CD4-positive, CD25-positive, alpha-beta regulatory T cell (primary cell): ENCODE results near the gene KMT2E. TPM values are rescaled to one million over a fixed set of nuclear protein-coding genes. Genes with fewer than 3 reads are reported as not detected.

ENCODE experiments used
- ATAC-seq, 2 donors: fragments of 150-1000 bp; cut with Tn5 transposase; one replicate each; pipeline ENCODE4 v1.10.0; 2021; ENCODE audit warnings: low read depth in 2 of 2, moderate number of reproducible peaks in 2 of 2, moderate library complexity in 1 of 2
- DNase-seq, 3 donors: peaks; one replicate each; pipeline versions ENCODE4 v3.0.0 to v3.0.0-alpha.2; 2012 to 2022; ENCODE audit warnings: mixed read lengths in 1 of 3
- H3K27ac ChIP-seq: one replicate; pipeline ENCODE4 v1.7.0; 2013; ENCODE audit warnings: mild to moderate bottlenecking, low read length; ENCODE audit not compliant: insufficient read depth, poor library complexity, severe bottlenecking
- H3K27me3 ChIP-seq: one replicate; pipeline ENCODE4 v1.7.0; 2013; ENCODE audit warnings: low read length; ENCODE audit not compliant: control insufficient read depth, insufficient read depth
- H3K36me3 ChIP-seq: one replicate; pipeline ENCODE4 v1.7.0; 2013; ENCODE audit warnings: mild to moderate bottlenecking, low read length, moderate library complexity; ENCODE audit not compliant: control insufficient read depth, insufficient read depth
- H3K4me1 ChIP-seq: 2 replicates; pipeline ENCODE4 v1.7.0; 2013; ENCODE audit warnings: mild to moderate bottlenecking, low read length; ENCODE audit not compliant: insufficient read depth, control insufficient read depth, poor library complexity, severe bottlenecking
- H3K4me3 ChIP-seq: one replicate; pipeline ENCODE4 v1.7.0; 2013; ENCODE audit warnings: low read depth, mild to moderate bottlenecking, low read length, moderate library complexity
- H3K9me3 ChIP-seq, 2 experiments: 1 replicate in 1 of 2; 2 replicates in 1 of 2; pipeline ENCODE4 v1.7.0; 2013; ENCODE audit warnings: low read length in 2 of 2, mild to moderate bottlenecking in 1 of 2, moderate library complexity in 1 of 2; ENCODE audit not compliant: control insufficient read depth in 2 of 2
- H3K27ac Mint-ChIP-seq, 3 donors: one replicate each; pipeline ENCODE4 v1.8.0; 2020 to 2022; ENCODE audit warnings: mild to moderate bottlenecking in 3 of 3, mixed read lengths in 3 of 3, moderate library complexity in 2 of 3
- H3K27me3 Mint-ChIP-seq: one replicate; pipeline ENCODE4 v1.8.0; 2022; ENCODE audit warnings: mild to moderate bottlenecking, mixed read lengths
- H3K36me3 Mint-ChIP-seq: one replicate; pipeline ENCODE4 v1.8.0; 2020; ENCODE audit warnings: mixed read lengths
- H3K4me1 Mint-ChIP-seq, 4 donors: one replicate each; pipeline ENCODE4 v1.8.0; 2020 to 2022; ENCODE audit warnings: mixed read lengths in 4 of 4, mild to moderate bottlenecking in 1 of 4
- H3K4me3 Mint-ChIP-seq, 4 donors: one replicate each; pipeline ENCODE4 v1.8.0; 2020 to 2022; ENCODE audit warnings: mild to moderate bottlenecking in 4 of 4, mixed read lengths in 4 of 4, moderate library complexity in 3 of 4
- H3K9me3 Mint-ChIP-seq, 7 donors: one replicate each; pipeline ENCODE4 v1.8.0; 2020 to 2022; ENCODE audit warnings: mixed read lengths in 7 of 7, mild to moderate bottlenecking in 3 of 7, moderate library complexity in 2 of 7
- polyA plus RNA-seq, 4 donors: library from polyadenylated mRNA; unstranded; fragments of 300-500 nt; fragmentation: Illumina TruSeq; gene quantifications; one replicate each; pipeline ENCODE4 v1.2.3, GENCODE V29; 2021
- total RNA-seq: library from RNA; stranded (reverse); gene quantifications from one replicate; pipeline ENCODE4 v1.2.3, GENCODE V29; 2022

KMT2E gene
- total and polyA plus RNA-seq, 5 donors from 2014 or later = 146 to 360 (median 186) TPM

DNA sequence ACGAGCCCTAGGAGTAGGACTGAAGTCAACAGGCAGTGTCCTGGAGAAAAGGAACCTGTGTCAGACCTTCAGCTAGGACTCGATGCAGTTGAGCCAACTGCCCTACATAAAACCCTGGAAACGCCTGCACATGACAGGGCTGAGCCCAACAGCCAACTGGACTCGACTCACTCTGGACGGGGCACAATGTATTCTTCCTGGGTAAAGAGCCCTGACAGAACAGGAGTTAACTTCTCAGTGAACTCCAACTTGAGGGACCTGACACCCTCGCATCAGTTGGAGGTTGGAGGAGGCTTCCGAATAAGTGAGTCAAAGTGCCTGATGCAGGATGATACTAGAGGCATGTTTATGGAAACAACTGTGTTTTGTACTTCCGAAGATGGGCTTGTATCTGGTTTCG lies 93.5 kb downstream of the KMT2E start:
- Mint-ChIP-seq H3K36me3 (peaks cover 47% of the 10 kb centered on the region), H3K4me3 (no peak overlapping the region), H3K27ac (peak overlapping the region in 1 of 3 donors; percentile 59), H3K4me1 (peaks cover 19 to 33% (median 25%) of the 10 kb centered on the region in 4 donors), H3K9me3 (no peaks in the 10 kb centered on the region), H3K27me3 (no peaks in the 10 kb centered on the region)
- Histone ChIP-seq H3K27ac (no peak overlapping the region), H3K27me3 (no peaks in the 10 kb centered on the region), H3K4me3 (no peak overlapping the region), H3K36me3 (peaks cover 93% of the 10 kb centered on the region), H3K4me1 (peaks cover 6% of the 10 kb centered on the region), H3K9me3 (no peaks in the 10 kb centered on the region)
- ATAC-seq (no peak), DNase-seq (no peak)

DNA sequence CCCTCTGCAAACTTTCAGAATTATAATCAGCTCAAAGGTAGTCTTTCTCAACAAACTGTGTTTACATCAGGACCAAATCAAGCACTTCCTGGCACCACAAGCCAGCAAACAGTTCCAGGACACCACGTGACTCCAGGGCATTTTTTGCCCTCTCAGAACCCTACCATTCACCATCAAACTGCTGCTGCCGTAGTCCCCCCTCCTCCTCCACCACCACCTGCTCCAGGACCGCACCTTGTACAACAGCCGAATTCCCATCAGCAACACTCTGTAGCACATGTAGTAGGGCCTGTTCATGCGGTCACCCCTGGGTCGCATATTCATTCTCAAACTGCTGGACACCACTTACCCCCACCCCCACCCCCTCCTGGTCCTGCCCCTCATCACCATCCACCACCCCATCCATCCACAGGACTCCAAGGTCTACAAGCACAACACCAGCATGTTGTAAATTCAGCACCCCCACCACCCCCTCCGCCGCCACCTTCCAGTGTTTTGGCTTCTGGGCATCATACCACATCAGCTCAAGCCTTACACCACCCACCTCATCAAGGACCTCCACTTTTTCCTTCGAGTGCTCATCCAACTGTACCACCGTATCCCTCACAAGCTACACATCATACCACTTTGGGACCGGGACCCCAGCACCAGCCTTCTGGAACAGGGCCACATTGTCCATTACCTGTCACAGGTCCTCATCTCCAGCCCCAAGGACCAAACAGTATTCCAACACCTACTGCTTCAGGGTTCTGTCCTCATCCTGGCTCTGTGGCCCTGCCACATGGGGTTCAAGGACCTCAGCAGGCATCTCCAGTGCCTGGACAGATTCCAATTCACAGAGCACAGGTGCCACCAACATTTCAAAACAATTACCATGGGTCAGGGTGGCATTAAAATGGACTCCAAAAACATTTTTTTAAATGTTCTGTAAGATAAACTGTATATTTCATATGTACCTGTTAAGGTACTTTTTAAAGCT lies 98.7 kb downstream of the KMT2E start:
- Mint-ChIP-seq H3K36me3 (peaks cover 67% of the 10 kb centered on the region), H3K9me3 (peaks cover 0 to 11% (median 2%) of the 10 kb centered on the region in 7 donors), H3K4me3 (peak overlapping the region in 2 of 4 donors; percentile 0 to 29), H3K27me3 (no peaks in the 10 kb centered on the region), H3K27ac (peak overlapping the region; percentile 45 to 83 (median 77)), H3K4me1 (peaks cover 0 to 13% (median 10%) of the 10 kb centered on the region in 4 donors)
- Histone ChIP-seq H3K27me3 (no peaks in the 10 kb centered on the region), H3K4me1 (no peaks in the 10 kb centered on the region), H3K27ac (no peak overlapping the region), H3K36me3 (peaks cover 95% of the 10 kb centered on the region), H3K4me3 (no peak overlapping the region), H3K9me3 (peaks cover 7% of the 10 kb centered on the region in 2 experiments)
- DNase-seq = no peak
- no peak for ATAC-seq

DNA sequence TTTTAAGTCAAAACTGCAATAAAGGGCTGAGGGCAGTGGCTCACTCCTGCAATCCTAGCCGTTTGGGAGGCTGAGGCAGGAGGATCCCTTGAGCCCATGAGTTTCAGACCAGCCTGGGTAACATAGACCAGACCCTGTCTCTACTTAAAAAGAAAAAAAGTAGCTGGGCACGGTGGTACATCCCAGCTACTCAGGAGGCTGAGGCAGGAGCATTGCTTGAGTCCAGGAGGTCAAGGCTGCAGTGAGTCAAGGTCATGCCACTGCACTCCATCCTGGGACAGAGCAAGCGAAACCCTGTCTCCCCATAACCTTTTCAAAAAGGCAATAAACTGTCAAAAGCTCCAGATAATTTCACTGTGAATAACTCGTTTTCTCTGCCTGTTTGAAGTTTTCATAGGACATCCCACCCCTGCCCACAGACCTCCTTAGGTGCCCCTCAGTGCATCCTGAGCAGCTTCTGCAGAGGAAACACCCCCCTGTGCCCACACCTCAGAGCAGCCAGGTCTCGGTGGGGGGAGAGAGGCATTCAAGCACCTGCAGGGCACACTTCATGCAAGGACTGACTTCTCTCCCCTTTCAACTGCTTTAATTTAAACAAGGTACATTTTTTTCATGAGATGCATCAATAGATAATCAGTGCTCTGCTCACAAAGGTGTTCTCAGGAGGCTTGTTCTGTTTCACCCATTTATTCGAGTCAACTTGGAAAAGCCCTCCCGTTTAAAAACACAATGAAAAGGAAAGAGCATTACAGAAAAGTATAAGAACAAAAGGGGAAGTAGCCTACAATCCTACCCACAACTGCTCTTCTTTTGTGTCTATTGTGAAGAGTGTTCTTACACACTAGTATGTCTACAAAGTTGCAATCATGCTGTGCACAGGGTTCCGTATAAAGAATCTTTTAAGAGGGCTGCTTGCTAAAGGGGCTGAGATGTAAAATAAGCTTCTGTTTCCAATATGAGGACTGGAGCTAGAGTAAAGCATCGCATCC lies 104.9 kb downstream of the KMT2E start:
- peak overlapping the region; percentile 32 to 87 (median 65) for H3K27ac Mint-ChIP-seq
- peak in 1 of 2 donors; percentile 31 for ATAC-seq
- peaks cover 59% of the 10 kb centered on the region for H3K36me3 Mint-ChIP-seq
- H3K27me3 ChIP-seq = no peaks in the 10 kb centered on the region
- no peaks in the 10 kb centered on the region for H3K4me1 ChIP-seq
- peaks cover 50% of the 10 kb centered on the region for H3K36me3 ChIP-seq
- peaks cover 7% of the 10 kb centered on the region in 2 experiments for H3K9me3 ChIP-seq
- H3K9me3 Mint-ChIP-seq = peaks cover 0 to 11% (median 2%) of the 10 kb centered on the region in 7 donors
- H3K4me3 Mint-ChIP-seq = no peak overlapping the region
- peaks cover 18 to 37% (median 23%) of the 10 kb centered on the region in 4 donors for H3K4me1 Mint-ChIP-seq
- no peak overlapping the region for H3K27ac ChIP-seq
- H3K4me3 ChIP-seq = no peak overlapping the region
- H3K27me3 Mint-ChIP-seq = no peaks in the 10 kb centered on the region
- no peak for DNase-seq

DNA sequence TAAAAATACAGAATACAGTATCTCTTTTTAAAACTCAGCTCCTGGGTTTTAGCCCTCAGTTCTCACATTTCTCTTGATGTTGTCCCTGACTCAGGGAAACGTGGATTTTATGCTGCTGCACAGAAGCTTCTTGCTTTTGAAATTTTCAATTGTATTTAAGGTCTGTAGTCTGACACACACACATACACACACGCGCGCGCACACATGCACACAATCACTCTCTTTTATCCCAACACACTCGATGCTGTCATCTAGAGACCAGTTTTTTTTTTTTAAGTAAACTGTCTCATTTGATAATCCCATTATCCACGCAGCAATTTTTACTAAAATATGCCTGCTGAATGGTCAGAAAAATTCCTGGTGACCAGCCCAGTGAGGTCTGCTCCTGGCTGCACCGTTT lies 108.6 kb downstream of the KMT2E start:
- H3K27ac ChIP-seq = no peak overlapping the region
- peaks cover 37% of the 10 kb centered on the region for H3K36me3 ChIP-seq
- no peak overlapping the region for H3K4me3 ChIP-seq
- Mint-ChIP-seq H3K4me1 (peaks cover 18 to 41% (median 27%) of the 10 kb centered on the region in 4 donors), H3K4me3 (no peak overlapping the region), H3K36me3 (peaks cover 45% of the 10 kb centered on the region), H3K27ac (peak overlapping the region in 2 of 3 donors; percentile 15 to 44), H3K9me3 (no peaks in the 10 kb centered on the region), H3K27me3 (no peaks in the 10 kb centered on the region)
- no peaks in the 10 kb centered on the region for H3K9me3 ChIP-seq
- H3K4me1 ChIP-seq = no peaks in the 10 kb centered on the region
- ATAC-seq = no peak
- H3K27me3 ChIP-seq = no peaks in the 10 kb centered on the region
- no peak for DNase-seq

DNA sequence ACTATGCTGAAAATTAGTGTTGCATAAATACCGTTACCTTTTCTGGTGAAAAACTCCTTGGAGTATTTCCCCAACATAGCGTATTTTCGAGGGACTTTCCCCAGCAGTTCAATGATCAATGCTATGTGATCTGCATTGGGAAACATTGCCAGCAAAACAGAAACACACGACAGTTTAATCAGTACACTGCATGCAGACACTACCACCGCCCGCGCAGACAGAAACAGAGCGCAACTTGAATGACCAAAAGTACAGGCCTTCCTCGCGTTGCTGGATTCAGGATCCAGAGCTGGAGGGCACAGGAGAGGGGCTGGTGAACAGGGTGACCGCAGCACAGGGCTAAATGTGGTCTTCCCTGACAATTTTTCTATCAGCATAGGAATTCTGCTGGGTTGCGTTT lies 111.7 kb downstream of the KMT2E start:
- H3K36me3 Mint-ChIP-seq = peaks cover 40% of the 10 kb centered on the region
- H3K9me3 Mint-ChIP-seq = no peaks in the 10 kb centered on the region
- peaks cover 15 to 34% (median 24%) of the 10 kb centered on the region in 4 donors for H3K4me1 Mint-ChIP-seq
- no peaks in the 10 kb centered on the region for H3K4me1 ChIP-seq
- H3K4me3 ChIP-seq = no peak overlapping the region
- no peak for ATAC-seq
- H3K27ac ChIP-seq = no peak overlapping the region
- no peaks in the 10 kb centered on the region for H3K27me3 Mint-ChIP-seq
- H3K9me3 ChIP-seq = no peaks in the 10 kb centered on the region
- DNase-seq = no peak
- peaks cover 35% of the 10 kb centered on the region for H3K36me3 ChIP-seq
- no peak overlapping the region for H3K4me3 Mint-ChIP-seq
- H3K27ac Mint-ChIP-seq = peak overlapping the region; percentile 50 to 91 (median 63)
- no peaks in the 10 kb centered on the region for H3K27me3 ChIP-seq

DNA sequence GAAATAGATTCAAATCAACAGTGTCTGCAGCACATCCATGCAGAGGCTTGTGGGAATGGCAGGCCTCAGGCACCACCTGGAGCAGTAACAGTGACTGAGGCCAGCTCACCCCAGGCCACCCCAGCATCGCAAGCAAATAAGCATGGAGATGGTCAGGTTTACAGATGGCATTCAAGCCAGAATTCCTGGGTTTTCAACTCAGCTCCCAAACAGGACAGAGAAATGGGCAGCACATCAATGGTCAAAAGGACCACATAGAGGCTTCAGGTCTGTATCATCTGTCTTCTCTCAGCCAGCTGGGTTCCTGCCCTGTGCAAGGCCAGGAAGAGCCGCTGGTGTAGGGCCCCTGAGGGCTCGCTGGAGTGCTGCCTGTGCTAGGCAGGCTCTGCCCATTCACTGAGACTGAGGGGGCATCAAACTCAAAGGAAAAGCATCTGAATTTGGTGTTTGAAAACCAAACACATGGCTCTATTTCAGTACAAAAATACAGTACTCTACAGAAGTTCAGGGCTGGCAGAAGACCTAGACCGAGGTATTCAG lies 112.5 kb downstream of the KMT2E start:
- H3K27ac ChIP-seq = no peak overlapping the region
- H3K27me3 ChIP-seq = no peaks in the 10 kb centered on the region

DNA sequence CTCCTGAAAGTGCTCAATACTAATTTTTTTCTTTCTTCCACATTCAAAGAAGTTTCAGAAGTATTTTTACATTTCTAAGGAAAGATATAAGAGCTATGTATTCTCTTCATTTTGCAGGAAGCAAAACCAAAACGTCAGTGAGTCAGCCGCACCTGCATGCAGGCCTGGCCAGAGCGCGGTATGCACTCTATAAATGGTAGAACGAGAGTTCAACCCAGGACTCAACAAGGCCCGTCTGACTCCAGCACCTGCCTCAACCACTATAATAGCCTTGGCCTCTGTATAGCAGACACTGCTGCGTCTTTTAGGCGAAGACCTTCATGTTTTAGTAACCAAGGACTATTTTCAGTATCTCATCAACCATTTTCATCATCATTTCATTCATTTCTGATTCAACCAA lies 113.2 kb downstream of the KMT2E start:
- H3K36me3 Mint-ChIP-seq = peaks cover 36% of the 10 kb centered on the region
- H3K4me1 Mint-ChIP-seq = peaks cover 17 to 40% (median 27%) of the 10 kb centered on the region in 4 donors
- peaks cover 11% of the 10 kb centered on the region for H3K4me1 ChIP-seq
- no peaks in the 10 kb centered on the region for H3K27me3 ChIP-seq
- H3K27ac Mint-ChIP-seq = peak overlapping the region in 2 of 3 donors; percentile 12 to 54
- no peaks in the 10 kb centered on the region for H3K9me3 ChIP-seq
- DNase-seq = peak in 1 of 3 donors; percentile 68
- no peaks in the 10 kb centered on the region for H3K27me3 Mint-ChIP-seq
- H3K4me3 Mint-ChIP-seq = peak overlapping the region in 2 of 4 donors; percentile 13 to 35
- no peak overlapping the region for H3K27ac ChIP-seq
- peaks cover 47% of the 10 kb centered on the region for H3K36me3 ChIP-seq
- peak; percentile 62 to 81 for ATAC-seq
- no peaks in the 10 kb centered on the region for H3K9me3 Mint-ChIP-seq
- no peak overlapping the region for H3K4me3 ChIP-seq

More for the DNA sequence above, 112.5 kb downstream of the KMT2E start:
- Mint-ChIP-seq H3K4me1 (peaks cover 21 to 37% (median 28%) of the 10 kb centered on the region in 4 donors), H3K9me3 (no peaks in the 10 kb centered on the region), H3K27ac (peak overlapping the region in 2 of 3 donors; percentile 54 to 73), H3K36me3 (peaks cover 36% of the 10 kb centered on the region), H3K27me3 (no peaks in the 10 kb centered on the region), H3K4me3 (no peak overlapping the region)
- Histone ChIP-seq H3K9me3 (no peaks in the 10 kb centered on the region), H3K4me3 (no peak overlapping the region), H3K36me3 (peaks cover 41% of the 10 kb centered on the region), H3K4me1 (peaks cover 7% of the 10 kb centered on the region)
- ATAC-seq (no peak), DNase-seq (no peak)
